Retina (tissue), 1 donor: ENCODE results near the gene LPIN2.

Experiments
- DNase-seq: peaks from one replicate; pipeline ENCODE4 v3.0.0-alpha.2; 2016

The LPIN2 gene

DNA sequence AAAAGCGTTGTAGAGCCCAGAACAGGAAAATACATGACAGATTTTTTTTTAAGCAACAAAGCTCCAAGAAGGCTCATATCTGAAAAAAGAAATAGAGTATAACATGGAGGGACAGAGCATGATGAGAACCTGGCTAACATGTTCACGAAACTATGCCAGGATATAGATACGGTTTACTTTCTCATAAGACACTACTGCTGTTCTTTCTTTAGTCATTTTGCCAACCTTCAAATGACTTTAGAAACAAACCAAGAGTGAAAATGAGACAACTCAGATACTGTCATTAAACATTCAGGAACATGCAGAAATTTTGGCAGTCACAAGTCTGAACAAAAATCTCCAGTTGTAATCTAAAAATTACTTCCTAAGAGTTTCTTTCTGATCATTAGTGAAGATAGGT, 14.3 kb downstream of the LPIN2 start:
- DNase-seq, result no peak

DNA sequence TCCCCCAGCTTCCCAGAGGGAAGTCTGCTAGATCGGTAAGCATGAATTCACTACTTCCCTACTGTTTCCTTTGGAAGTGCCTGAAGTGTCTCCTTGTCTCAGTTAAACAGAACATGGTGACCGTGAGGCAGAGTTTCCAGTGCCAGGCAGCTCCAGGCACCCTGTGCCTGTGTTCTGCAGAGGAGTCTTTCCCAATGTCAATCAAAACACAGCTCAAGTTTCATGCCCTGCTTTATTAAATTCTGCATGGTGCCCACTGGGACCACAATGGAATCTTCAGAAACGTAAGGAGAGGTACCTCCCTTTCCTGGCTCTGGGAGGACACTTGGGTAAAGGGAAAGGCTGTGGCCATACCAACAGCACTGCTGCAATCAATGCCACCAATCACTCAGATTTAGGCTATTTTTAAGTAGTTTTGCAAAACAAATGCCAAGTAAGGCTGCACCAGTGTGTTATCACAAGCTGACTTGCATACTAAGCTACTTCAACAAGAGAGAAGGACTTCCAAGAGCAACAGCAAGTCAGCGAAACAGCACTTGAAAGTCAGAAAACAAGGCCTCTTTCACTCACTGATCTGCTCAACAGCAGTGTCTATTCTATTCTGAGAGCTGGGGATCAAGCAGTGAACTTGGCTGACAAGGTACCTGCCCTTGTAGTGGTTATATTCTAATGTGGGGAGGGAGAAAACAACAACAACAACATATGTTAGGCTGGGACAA, 14.9 kb downstream of the LPIN2 start:
- DNase-seq, result no peak

DNA sequence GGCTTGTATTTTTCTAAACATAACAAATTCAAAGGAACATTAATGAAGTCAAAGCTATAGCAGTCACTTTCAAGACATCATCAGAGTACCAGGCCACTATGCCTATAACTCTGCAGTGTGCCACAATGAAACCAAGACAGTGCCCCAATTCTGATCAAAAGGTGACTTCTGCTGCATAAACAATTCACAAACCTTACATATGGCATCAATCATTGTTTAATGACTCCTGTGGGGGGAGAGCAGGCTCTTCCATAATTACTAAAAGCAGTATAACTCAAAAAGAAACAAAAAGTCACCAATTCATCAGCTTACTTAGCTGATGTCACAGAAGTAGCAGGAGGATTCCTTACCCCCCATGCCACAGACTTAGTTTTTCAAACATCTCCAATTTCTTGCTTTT, 15.5 kb downstream of the LPIN2 start:
- no peak for DNase-seq

DNA sequence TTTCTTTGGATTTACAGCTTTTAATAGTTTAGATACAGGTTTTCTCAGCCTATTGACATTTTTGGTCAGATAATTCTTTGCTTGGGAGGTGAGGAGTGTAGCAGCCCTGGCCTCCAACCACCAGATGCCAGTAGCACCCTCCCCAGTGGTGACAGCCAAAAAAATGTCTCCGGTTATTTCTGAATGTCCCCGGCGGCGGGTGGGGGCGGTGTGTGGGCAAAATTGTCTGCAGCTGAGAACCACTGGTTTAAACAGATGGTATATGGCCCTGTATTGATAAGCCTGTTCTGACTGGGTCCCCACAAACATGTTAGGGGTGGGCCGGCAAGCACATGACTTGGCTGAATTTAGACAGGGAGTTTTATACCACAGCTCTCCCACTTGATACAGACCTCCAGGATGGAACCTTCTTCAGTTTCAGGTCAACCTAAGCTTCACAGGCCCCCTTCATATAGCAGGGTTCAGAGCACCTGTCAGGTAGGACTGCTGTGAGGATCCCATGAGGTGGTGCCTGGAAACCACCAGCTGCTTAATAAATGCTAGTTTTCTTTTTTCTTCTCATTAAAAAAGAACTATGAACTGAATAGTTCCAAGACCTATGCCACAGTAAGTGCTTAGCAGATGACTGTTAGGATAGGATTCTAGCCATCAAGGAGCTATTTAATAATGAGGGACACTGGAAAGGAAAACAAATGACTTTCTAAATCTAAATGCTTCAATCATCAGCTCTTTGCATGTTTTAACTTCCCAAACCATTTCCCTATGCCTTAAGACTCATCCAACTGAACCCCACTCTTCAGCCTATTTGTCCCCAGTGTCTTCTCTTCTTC, 18.1 kb downstream of the LPIN2 start:
- no peak for DNase-seq

DNA sequence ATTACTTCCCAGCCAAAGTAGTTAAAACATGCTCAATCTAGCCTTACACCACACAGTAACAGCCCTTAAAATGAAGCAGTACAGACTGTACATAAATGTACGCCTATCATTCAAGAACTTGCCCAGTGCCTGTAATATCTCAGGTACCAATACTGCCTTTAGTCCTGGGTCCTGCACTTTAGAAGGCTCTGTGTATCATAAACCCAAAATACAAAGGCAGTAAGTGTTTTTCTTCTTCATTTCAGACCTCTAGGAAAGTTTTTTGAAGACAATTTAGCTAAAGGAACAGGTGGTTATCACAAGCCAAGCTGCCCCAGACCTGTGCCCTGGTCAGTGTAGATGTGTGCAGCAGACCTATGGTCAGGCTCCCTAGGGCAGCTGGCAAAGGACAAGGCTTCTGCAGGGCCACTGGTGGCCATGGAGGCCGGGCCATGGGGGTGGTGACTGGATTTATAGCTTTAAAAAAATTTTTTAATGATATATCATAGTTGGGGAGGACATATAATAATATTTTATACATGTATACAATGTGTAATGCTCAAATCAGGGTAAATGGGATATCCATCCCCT, 18.8 kb downstream of the LPIN2 start:
- no peak for DNase-seq

DNA sequence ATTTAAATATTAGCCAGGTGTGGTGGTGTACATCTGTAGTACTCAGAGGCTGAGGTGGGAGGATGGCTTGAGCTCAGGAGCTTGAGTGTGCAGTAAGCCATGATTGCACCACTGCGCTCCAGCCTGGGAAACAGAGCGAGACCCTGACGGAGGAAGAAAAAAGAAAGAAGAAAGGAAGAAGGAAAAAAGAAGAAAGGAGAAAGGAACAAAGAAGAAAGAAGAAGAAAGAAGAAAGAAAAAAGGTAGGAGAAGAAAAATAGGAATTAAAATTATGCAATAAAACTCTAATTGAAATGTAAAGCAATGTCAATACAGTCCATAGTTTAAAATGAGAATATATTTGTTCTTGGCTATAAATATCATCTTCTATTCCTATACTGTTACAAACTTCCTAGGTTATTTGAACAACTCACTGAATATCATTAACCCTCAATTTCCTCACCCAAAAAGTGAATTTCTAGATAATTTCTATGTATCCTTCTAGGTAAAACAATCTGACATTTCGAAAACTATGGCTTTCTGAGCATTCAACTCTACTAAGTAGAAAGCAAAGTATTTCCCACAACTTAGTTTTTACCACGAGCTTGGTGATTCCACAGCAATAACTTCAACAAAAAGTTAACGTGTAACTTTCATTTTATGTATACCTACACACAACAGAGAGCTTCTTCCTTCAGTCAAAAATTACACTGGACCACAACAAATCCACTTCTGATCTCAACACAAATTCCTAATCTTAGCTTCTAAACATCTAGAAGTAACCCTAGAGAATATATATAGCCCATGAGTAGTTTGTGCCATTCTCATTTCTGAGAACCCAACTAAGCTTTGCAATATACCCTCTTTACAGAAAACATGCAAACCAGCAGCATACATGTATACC, 19.7 kb downstream of the LPIN2 start:
- DNase-seq, result no peak

DNA sequence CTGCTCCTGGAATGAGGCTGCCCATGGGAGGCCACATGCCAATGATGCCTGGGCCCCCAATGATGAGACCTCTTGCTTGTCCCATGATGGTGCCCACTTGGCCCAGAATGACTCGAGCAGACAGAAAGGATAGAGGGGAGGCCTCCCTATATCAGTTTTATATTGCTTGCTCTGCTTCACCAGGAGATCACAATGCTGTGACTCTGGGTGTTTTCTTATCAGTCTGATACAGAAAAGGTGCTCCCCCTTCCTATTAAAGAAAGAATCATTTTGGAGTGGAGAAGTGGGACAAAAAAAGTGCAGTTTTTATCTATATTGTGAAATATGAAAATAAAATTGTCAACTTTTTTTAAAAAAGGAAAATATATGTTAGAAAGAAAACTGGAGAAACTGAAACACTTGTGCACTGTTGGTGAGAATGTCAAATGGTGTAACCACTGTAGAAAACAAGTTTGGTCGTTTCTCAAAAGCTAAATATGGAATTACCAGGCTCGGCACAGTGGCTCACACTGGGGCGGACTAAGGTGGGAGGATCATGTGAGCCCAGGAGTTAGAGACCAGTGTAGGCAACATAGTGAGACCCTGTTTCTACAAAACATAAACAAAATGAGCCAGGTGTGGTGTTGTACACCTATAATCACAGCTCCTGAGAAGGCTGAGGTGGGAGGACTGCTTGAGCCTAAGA, 21.8 kb downstream of the LPIN2 start:
- no peak for DNase-seq

DNA sequence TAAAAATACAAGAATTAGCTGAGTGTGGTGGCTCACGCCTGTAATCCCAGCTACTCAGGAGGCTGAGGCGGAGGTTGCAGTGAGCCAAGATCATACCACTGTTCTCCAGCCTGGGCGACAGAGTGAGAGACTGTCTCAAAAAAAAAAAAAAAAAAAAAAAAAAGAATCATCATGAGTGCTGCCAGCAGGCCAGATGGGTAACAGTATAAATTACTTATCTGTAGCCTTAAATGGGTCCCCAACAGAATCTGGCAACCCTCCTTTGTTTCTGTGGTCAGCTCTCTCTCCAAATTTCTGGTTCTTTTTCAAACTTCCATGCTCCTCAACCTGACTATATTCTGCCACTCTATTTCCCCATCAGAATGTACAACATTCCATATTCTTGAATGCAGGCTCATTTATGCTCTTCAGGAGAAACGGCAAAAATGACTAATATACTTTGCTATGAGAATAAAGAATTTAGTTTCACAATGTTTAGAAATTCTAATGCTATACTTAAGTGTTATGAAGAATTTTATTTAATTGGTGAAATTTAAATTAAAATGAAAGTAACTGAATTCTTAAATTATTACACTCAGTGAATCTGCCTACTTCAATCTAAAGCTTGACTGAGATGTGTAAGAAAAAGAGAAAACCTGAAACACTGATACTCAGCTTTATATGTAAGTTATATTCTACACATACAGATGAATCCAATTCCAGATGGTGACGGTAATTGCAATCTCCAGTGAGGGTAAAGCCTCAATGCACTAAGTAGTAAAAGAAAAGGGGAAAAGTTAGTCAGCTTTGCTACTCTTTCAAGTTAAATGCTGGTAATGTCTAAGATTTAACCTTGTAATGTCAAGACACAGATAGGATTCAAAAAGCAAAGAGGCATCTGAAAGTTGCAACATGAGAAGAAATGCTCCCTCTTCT, 24.8 kb downstream of the LPIN2 start:
- no peak for DNase-seq

DNA sequence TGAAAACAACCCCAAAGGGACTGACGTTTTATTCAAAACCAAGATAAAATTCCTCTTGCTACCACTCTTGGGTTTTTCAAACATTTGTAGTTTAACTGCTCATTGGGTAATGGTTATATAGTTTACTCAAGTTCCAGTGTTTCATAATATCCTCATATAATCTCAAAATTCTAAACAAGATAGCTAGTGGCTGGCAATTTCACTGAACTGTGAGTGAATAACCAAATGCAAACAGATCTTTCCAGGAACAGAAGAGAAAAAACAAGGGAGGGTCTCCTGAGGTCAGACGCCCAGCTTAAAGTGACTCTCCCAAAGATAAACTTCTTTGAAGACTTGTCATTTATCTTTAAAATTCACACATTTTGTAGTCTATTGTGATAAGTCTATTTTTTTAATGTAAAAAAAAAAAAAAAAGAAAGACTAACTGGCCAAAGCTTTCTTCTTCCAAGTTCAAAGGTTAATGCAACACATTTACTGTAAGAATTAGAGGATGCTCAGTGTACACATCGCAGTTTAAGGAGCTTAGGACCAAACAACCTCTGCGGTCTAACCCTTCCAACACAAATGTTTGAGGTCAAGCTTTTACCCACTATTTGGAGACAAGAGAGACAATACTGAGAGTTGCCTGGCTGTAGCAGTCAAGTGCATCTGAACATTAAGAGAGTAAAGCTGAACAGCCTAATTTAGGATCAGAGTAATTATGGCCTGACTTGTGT, 26.6 kb downstream of the LPIN2 start:
- DNase-seq, result no peak

DNA sequence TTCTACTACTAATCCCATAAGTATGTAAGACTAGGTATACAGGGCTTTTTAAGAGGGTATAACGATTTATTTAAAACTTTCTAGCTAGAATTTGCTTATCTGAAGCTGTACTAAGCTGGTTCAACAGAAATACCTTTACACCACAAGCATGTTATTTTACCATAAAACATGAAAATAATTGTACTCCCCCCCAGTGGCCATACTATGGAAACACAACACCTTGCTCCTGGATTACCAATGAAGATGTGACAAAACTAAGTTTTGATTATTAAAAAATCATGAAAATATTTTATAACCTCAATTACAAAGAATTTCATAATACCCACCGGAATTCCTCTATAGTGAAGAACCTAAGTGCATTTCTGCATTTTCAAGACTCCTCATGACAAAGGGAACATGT, 27.3 kb downstream of the LPIN2 start:
- DNase-seq, result no peak

DNA sequence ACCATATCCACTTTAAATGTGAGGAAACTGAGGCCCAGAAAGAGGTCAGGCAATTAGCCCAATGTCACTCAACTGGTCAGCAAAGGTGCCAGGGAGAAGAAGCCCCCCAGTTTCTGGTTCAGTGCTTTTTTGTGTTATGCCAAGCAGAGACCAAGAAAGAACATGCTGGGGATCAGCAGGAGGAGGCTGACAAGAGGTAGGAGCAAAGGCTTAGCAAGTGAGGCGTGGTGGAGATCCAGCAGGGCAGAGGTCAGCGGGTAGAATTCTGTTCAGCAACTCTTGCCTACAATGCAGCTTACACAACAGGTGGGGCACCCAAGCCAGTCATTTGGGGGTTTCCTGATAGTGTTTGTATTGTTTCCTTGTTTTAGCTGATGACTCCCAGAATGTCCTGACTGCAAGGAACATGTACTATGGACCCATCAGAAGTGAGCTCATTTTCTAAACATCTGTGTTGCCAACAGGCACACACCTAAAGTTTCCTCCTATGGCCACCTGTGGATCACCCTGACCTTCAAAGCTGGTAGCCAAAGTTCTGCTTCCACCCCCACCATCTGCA, 28.2 kb downstream of the LPIN2 start:
- DNase-seq, result no peak

DNA sequence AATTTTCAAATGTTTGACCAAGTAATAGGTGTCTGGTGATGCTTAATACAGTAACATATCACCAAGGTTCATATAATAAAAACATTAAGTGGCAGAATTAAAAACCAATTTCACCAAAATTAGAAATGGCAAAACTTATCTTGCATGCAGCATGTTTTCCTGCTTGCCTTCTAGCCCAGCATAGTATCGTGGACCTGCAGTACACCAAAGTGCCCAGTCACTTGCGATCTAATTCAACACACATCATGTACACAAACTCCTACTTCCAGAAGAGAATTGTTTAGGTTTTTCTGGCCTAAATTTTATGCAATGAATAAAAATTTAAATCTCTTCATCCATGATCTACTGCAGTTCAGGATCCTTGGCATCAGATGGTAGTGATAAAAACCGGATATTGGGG, 28.9 kb downstream of the LPIN2 start:
- DNase-seq, result no peak

DNA sequence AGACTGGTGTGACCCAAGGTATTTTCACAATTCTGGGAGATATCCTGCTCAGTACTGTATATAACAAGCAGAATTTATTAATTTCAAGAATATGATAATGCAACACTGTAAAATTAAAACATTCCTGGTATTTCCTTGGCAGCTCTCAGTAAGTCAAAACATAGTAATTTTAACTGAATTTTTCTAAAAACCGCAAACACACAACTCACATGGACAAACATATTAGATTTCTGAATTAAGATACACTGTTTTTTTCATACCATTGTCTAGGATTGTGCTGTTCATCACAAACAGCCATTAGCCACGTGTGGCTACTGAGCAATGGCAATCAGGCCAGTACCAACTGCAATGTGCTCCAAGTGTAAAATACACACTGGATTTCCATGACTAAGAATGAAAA, 29.6 kb downstream of the LPIN2 start:
- no peak for DNase-seq

DNA sequence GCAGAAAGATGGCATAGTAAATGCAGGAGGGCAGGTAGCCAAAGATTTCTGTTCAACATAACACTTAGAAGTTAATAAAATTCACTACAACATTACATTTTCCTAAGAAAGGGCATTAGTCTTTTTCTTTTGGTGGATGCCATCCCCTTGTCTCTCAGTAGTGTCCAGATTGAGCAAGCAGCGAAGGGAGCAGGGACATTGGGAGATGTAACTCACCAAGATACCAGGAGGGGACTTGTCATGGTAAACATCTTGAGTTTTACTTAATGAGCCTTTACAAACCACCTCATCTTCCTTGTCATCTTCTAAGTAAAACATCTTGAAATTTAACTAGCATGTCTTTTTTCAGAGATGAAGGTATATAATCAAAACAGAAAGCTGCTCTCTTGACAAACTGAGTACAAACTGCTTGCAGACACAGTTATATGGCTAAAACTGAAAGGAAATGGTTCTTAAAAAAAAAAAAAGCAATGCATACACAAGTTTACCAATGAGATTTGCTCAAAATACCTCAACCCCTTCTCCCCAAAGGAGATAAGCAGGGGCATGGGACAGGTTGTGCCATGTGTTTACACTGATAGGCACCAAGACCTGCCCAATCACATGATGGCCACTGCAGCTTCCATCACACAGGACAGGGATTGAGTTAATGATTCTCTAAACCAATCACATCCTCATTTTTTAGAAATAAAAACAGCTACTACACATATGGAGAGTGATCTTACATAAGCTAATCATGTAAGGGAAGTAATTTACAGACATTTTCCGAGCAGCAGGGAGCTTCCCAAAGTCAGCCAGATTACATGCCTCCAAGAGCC, 30.3 kb downstream of the LPIN2 start:
- DNase-seq, result no peak

DNA sequence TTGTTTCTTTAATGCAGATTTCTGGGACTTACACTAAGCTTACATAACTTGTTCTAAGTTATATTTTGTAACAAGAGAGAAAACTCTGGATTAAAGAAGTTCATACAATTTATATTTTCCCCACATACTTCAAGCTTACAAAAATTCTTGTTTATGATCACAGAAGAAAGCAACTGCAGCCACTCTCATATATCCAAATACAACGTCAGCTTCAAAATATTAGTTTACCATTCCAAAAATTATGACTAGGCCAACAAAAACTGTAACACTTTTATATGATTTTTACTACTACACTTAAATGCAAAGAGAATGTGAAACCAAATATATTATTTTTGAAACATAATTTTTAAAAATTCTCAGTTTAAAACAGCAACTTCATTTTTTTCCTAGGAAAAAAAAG, 30.9 kb downstream of the LPIN2 start:
- DNase-seq, result no peak

DNA sequence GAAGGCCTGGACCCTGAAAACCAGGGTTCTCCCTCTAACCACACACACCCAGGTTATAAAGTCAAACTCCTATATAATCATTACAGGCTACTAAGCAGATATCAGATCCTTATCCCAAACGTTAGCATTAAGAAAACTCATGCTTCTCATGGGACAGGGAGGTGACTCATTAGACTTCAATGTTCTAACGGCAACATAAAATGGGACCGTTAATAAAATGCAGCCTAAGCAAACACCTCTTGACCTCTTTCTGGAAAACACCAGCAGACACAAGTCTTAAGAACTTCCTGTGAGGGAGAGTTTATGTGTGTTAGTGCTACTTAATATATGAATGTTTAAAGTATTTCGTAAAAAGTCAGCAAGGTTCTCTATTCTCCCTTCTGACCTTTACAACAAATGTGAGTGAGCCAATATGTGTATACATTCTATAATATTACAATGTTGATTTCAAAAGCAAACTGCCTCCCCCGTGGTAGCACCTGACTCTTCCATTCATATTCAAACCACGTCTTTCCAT, 31.7 kb downstream of the LPIN2 start:
- DNase-seq, result no peak

DNA sequence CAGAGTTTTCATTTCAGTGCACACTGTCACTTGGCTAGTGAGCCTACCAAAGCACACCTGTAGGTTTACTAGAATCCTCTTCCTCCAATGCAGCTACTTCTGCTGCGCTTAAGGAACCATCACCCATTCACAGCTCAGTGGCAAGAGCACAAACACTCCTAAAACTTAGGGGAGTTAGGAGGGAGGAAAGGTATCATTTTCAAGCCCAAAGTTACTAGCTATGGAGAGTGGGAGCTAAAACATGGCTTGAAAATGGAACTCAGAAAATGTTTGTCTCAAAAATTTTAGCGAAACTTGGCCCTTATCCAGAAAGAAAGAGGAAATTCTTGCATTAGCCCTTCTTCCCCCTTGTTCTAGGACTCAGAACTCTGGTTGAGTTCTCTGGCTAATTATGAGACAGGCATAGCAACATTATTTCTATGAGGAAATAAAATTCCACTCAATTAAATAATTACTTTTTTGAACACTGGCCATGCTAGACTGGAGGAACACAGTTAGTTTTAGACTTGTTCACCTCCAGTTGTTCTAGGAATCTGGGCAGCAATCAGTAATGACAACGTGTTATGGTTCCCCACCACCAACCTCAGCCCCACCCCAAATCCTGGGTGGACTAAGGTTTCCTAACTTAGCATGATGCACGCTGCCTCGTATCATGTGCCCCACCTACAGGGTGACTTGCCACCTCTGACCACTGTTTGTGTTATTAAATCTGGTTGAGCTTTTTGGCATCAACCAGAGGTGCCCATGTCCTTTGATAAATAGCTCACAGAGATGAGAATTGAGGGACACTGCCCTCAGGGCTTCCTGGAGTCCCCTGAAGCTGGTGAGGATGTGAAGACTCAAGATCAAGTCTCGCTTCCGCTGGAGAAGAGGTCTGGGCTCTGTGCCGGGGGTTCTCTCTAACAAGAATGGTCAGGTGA, 32.8 kb downstream of the LPIN2 start:
- DNase-seq, result no peak

DNA sequence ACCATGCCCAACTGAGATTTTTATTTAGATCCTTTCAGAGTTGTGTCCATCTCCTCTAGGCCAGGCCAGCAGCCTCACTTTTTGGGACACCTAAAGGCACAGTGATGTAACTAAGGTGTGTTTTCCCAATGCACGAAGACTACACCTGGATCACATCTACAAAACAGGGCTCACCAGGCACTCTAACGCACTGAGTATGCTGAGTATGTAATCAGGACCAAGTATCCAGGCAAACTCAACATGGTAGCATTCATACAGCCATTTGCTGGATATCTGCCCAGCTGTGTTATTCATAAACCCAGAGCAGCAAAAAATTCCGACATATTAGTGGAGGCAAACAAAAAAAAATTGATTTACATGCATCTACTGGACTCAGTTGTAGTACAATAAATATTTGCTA, 33.8 kb downstream of the LPIN2 start:
- DNase-seq, result no peak
